ENCODE measurements around the gene DPH1. TPM values are rescaled to one million over a fixed set of nuclear protein-coding genes. Genes with fewer than 3 reads are reported as not detected.
A peak's percentile ranks its signal among the peaks of the same experiment; 100 is the strongest.

DPH1 gene
- total RNA-seq, 1 experiment from 2014 or later, result 18.4 TPM

DNA sequence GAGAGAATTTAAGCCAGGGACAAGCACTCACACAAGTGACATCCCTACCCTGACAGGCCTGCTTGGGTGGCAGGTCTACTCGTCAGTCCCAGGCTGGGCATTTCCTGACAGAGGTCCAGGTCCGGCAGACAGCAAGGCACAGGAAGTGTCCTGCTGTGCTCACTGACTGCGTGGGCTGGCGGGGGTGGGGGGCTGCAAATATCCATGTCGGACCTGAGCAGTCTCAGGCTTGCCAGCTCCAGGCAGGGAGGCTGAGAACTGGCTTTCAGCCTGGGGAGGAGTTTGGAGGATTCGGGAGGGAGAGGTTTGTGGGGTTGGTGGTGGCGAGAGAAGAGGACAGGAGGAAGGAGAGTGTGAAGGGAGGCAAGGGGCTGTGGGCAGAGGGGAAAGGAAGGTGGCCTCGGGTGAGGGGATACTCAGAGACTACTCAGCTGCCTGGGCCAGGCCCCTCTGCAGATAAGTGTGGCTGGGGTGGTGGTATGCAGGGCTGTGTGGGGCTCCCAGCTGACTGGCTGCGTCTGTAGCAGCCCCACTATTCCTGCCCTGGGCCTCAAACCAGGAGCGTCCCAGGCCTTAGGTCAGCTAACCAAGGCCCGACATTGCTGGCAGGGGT, 32.7 kb downstream of the DPH1 start:
- no peak overlapping the region for H3K4me3 ChIP-seq
- no peaks in the 10 kb centered on the region for H3K9me3 ChIP-seq
- H3K27me3 ChIP-seq, result no peaks in the 10 kb centered on the region
- H3K36me3 ChIP-seq, result peaks cover 2% of the 10 kb centered on the region; the same call in 1 of the 2 replicates
- DNase-seq, result peak; percentile 76

DNA sequence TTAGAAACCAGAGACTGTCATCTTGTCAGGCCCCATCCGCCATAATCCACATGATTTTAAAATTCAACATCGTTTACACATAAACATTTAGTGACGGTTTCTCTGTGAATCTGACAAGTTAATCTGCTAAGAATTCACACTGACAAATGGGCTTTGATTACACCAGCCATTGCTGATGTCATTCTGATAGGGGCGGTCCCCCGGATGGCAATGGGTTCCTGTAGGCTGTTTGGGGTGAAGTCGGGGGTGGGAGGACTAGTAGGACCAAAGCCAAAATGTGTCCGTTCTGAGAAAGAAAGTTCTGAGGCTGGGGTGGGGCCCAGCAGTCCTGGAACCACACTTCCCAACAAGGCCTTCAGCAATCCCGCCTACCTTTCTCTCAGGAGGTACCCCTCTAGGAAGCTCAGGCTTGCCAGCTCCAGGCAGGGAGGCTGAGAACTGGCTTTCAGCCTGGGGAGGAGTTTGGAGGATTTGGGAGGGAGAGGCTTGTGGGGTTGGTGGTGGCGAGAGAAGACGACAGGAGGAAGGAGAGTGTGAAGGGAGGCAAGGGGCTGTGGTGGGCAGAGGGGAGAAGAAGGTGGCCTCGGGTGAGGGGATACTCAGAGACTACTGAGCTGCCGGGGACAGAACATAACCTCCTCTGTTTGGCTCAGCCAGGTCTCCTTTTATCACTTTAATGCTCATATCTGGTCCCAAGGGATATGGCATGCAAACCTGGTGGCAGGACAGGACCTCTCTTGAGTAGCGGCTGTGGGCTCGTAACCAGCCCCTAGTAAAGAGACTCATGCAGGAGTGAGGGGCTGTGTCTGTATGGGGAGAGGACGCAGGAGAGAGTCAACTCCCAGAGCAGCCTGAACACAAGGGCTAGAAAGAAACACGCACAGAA, 33.6 kb downstream of the DPH1 start:
- H3K4me3 ChIP-seq, result no peak overlapping the region
- DNase-seq, result no peak
- H3K9me3 ChIP-seq, result no peaks in the 10 kb centered on the region
- H3K36me3 ChIP-seq, result peaks cover 2% of the 10 kb centered on the region; the same call in 1 of the 2 replicates
- no peaks in the 10 kb centered on the region for H3K27me3 ChIP-seq

DNA sequence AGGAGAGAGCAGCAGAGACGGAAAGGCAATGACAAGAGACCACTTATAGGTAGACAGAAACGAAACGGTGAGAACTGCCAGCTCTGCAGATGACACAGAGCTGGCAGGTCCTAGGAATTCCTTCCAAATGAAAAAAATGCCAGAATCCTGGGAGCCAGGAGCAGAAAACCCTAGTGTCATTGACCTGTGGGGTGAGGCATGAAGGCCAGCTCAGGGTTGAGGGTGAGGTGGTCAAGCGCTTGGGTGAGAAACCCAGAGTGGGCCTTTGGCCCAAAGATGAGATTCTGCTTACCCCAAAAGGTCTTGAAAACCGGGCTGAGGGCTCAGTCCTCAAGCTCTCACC, 34.2 kb downstream of the DPH1 start:
- H3K27me3 ChIP-seq, result no peaks in the 10 kb centered on the region
- peaks cover 2% of the 10 kb centered on the region; the same call in 1 of the 2 replicates for H3K36me3 ChIP-seq
- no peaks in the 10 kb centered on the region for H3K9me3 ChIP-seq
- H3K4me3 ChIP-seq, result no peak overlapping the region
- DNase-seq, result no peak

DNA sequence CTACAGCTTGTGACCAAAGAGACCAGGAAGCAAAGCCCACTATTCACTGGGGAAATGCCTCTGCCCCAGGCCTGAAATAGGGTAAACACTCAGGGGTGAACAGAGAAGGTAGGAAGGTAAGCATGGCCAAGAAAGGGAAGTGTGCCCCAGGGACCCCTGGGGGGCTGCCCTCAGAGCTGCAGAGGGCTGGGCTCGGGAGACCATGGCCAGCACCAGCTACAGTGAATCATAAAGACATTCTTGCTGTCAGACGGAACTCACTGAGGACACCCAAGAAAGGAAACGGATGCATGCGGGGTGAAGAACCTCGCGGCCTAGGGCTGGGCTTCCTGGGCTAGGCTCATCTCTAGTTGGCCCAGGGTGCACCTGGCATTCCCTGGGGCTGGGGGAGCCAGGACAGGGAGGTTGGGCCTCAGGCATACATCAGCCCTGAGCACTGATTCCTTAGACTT, 34.6 kb downstream of the DPH1 start:
- H3K9me3 ChIP-seq, result no peaks in the 10 kb centered on the region
- H3K4me3 ChIP-seq, result no peak overlapping the region
- no peaks in the 10 kb centered on the region for H3K27me3 ChIP-seq
- H3K36me3 ChIP-seq, result peaks cover 2% of the 10 kb centered on the region; the same call in 1 of the 2 replicates
- DNase-seq, result no peak

DNA sequence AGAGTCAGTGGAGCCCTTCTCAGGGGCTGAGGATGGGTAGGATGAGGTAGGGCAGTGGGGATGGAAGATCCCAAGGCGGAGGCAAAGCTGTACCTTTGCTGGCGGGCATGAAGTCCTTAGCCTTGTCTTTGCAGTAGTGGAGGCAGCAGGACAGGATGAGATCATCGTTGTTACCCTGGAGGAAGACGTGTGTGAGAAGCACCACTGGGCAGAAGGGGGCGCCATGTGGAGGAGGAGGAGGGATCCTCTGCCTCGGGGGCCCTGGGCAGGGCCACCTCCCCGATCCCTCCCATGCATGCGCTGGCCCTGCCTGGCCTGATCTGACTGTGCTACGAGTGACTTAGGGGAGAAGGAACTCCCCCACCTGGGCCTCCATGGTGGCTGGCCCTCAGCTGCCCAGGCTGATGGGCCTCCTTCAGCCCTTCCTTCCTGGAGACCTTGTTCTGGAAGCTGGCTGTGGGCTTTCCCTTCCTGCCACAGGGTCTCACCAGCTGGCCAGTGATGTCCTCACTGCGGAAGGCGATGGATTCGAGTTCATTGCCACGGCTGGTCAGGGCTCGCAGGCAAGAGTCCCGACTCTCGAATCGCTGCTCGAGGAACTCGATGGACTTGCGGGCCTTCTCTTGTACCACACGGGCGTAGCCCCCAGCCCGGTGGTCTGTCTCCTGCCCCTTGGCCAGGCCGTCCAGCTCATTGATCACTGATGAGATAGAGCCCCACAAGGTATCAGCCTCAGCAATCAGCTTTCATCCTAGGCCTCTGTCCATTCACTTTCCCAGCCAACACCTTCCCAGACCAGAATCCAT, 35.2 kb downstream of the DPH1 start:
- H3K27me3 ChIP-seq, result no peaks in the 10 kb centered on the region
- H3K4me3 ChIP-seq, result no peak overlapping the region
- H3K36me3 ChIP-seq, result peaks cover 2% of the 10 kb centered on the region; the same call in 1 of the 2 replicates
- no peaks in the 10 kb centered on the region for H3K9me3 ChIP-seq
- DNase-seq, result no peak

DNA sequence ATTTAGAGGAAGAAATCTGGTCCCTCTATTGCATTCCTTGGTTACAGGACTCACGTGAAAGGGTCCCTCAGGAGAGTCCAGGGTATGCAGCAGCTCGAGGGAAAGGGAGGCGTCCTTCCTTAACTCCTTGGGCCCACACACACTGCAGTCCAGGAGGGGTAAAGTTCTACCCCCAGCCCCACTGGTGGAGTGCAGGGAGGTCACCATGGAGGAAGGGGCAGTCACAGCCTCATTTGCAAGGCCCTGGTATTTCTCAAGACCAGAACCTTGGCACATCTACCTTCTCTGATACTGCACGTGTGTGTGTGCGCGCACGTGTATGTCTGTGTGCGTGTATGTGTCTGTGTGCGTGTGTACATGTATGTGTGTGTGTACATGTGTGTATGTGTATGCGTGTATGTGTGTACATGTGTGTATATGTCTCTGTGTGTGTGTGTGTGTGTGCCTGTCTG, 36.0 kb downstream of the DPH1 start:
- Histone ChIP-seq H3K36me3 (peaks cover 2% of the 10 kb centered on the region; the same call in 1 of the 2 replicates), H3K4me3 (no peak overlapping the region)
- DNase-seq, result no peak

DNA sequence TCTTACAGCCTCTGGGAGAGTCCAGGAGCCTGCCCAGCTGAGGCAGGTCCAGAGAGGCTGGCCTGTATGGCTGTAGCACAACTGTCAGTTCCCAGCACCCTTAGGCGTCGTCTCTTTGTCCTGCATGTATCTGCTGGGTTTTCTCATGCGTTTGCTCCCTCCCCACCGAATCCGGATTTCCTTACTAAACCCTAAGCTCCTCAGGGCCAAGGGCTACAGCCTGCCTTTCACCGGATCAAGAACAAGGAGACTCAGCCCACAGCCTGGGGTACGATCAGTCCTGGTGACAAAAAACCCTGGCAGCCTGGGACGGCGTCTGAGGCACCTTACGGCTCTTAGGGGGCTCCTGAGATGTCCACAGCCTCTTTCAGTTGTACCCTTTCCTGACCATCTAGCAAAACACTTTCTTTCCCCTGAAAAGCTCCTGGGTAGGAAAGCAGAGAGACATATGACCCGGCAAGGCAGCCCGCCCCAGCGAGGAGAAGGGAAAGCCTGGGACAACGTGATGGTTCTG, 37.2 kb downstream of the DPH1 start:
- H3K36me3 ChIP-seq, result peaks cover 2% of the 10 kb centered on the region; the same call in 1 of the 2 replicates
- H3K27me3 ChIP-seq, result no peaks in the 10 kb centered on the region
- no peaks in the 10 kb centered on the region for H3K9me3 ChIP-seq
- DNase-seq, result no peak
- no peak overlapping the region for H3K4me3 ChIP-seq

More for the DNA sequence above, 36.0 kb downstream of the DPH1 start:
- Histone ChIP-seq H3K9me3 (no peaks in the 10 kb centered on the region), H3K27me3 (no peaks in the 10 kb centered on the region)

DNA sequence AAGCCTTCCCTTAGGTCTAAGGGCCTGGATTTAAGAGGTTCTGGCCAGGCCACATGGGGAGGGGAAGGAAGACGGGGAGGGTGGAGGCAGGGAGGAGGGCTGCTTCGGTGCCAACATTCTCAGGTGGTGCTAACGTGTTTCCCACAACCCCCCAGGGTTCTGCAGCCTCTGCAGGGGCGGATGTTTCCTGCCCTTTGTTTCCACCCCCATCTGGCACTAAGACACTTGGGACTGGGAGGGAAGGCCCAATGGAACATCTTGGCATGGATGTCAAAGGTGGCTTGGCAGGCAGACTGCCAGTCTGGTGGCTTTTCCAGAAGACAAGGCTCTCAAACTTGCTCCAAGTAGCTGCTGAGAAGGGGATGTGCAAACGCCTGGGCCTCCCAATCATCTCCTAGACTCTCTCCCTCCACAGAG, 37.7 kb downstream of the DPH1 start:
- Histone ChIP-seq H3K27me3 (no peaks in the 10 kb centered on the region), H3K36me3 (peaks cover 2% of the 10 kb centered on the region; the same call in 1 of the 2 replicates), H3K4me3 (no peak overlapping the region), H3K9me3 (no peaks in the 10 kb centered on the region)
- DNase-seq, result no peak

DNA sequence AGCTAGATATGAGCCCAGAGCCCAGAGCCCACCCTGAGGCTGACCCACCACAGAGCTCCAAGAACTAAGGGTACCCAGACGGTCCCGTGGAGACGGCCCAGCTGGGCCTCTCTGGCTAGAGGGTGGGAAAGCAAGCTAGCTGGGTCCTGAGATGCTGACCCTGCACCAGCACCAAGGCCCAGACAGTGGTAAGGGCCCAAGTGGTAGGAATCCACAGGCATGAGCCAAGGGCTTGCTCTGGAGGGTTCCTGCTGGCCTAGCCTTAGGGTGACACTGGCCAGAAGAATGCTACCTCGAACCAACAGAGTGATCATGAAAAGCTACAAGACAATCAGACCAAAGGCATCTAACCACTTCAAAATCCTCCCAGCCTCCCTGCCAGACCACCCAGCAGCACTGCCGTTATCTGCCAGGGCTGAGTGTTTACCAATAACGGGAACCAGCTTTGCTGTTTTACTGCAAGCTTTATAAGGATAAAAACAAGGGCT, 38.1 kb downstream of the DPH1 start:
- Histone ChIP-seq H3K36me3 (peaks cover 2% of the 10 kb centered on the region; the same call in 1 of the 2 replicates), H3K27me3 (no peaks in the 10 kb centered on the region), H3K4me3 (no peak overlapping the region), H3K9me3 (no peaks in the 10 kb centered on the region)
- DNase-seq, result no peak

DNA sequence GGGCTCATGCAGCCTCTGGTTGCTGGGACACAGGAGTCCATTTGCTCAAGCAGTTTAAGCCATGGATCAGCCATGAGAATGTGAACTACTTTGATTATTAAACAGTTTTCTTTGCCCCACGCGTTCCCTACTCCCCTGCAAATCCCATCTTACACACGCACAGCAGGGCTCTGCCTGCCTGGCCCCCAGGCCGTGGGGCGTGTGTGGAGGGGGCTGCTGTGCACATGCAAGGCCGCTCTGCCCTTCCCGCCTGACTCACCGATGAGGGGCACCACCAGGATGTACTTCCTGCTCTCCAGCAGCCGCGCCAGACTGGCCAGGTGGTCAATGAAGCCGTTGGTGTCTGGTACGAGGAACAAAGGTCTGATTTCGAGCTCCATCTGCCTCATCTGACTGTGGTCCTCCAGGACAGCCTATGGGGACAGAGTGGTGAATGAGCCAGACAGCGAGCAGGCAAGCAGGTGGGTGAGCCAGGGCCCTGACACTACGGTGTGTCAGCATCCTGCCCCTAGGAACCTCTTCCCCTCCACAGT, 38.6 kb downstream of the DPH1 start:
- Histone ChIP-seq H3K27me3 (no peaks in the 10 kb centered on the region), H3K9me3 (no peaks in the 10 kb centered on the region), H3K4me3 (no peak overlapping the region), H3K36me3 (peaks cover 2% of the 10 kb centered on the region; the same call in 1 of the 2 replicates)
- peak; percentile 33 for DNase-seq

DNA sequence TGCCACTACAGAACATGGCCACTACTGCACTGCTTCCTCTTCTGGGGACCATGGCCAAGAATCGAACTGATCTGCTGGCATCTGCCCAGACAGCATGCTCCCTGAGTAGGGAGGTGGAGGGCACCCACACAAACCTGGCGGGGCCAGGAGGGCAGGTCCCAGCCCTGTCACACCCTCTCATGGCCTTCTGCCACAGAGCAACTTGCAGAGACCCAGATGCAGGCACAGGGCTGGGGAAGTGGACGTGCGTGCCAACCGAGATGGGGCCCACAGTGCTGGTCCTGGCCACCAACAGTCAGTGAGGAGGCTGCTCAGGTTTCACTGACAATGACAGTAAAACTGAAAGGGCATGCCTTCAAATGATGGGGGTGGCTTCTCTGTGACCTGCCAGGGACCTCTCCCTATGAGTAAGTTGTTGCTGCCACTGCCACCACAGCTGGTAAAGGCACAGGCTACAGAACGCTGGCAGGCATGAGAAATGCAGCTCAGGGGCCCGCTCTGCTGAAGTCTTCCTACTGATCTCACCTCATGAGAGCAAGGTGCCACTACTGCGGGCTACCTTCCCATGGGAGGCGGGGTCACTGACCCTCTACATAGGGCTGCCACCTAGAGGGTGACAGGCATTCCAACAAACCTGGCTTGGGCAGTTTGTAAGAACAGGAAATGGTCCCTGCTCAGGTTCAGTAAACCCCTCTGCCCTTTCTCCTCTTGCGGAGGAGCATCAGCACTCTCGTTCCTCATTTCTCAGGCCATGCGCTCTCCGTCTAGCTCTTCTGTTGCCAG, 40.5 kb downstream of the DPH1 start:
- no peaks in the 10 kb centered on the region for H3K27me3 ChIP-seq
- DNase-seq, result no peak

DNA sequence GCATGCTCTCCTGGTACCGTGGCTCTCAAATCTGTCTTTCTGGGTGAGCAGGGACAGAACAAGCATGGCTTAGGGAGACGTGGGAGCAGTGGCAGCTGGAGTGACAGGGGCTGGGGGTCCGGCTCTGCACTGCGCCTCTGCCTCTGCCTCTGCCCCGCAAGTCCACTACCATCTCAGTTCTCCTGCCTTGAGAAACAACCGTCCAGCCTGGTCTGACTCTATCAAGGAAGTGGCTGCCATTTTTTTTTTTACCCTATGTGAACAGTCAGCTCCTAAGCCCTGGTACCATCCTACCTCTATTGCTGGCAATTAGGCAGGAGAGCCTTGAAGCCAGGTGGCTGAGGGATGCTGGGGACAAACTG, 41.1 kb downstream of the DPH1 start:
- Histone ChIP-seq H3K36me3 (no peaks in the 10 kb centered on the region), H3K27me3 (no peaks in the 10 kb centered on the region), H3K9me3 (no peaks in the 10 kb centered on the region), H3K4me3 (no peak overlapping the region)
- no peak for DNase-seq

More for the DNA sequence above, 40.5 kb downstream of the DPH1 start:
- Histone ChIP-seq H3K4me3 (no peak overlapping the region), H3K9me3 (no peaks in the 10 kb centered on the region), H3K36me3 (no peaks in the 10 kb centered on the region)

DNA sequence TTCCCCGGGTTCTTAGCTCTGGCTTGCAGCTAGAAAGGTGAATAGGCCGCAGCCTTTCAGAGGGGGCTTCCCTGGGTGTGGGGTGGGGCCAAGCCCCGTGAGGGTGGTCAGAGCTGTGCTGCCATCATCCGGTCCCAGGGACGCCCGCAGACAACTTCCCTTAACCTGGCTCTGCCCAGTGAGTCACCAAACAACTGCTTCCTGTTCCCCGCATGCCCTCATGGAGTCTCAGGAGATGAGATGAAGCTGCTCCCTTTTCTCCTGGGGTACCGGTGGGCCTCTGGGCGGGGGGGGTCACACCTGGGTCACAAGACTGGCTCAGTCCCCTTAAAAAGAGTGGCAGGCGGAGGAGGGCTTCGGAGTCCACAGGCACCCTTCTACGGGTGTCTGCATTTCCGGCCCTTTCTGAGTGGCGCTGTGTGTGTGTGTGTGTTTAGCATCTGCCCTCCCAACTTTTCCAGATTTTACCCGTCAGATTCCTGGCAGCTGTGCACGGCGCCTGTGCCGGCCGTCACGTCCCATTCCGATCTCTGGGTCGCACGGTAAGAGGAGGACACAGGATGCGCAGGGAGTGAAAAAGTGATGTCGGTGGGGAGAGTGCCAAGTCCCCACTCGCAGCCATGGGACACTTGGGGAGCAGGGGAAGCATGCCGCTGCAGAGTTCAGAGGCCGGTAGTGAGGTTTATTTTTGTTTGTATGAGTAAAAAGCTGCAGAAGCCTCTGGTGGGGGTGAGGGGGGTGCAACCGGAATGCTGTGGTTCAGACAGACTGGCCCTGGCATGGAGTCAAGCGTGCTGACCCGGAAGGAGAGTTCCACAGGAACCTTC, 41.7 kb downstream of the DPH1 start:
- DNase-seq, result no peak
- Histone ChIP-seq H3K27me3 (no peaks in the 10 kb centered on the region), H3K4me3 (no peak overlapping the region), H3K36me3 (no peaks in the 10 kb centered on the region), H3K9me3 (no peaks in the 10 kb centered on the region)

DNA sequence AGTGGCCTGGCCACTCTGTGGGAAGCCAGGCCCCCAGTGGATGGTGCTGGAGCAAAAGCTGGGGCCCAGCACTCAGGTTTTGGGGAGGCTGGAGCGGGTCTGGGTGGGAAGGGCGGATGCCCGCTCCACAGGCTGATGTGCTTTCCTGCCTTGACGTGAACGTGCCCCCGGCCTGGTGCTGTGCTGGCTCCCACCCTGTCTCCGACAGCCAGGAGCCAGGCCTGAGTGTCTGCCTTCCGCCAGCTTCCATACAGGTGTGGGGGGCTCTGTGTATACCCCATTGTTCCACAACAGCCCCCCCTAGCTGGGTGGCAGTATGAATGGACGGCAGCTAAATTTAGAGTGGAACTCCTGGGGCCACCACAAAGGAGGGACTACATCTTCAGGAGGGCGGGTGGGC, 45.0 kb downstream of the DPH1 start:
- H3K9me3 ChIP-seq, result no peaks in the 10 kb centered on the region
- H3K4me3 ChIP-seq, result no peak overlapping the region
- no peaks in the 10 kb centered on the region; the same call in 1 of the 2 replicates for H3K36me3 ChIP-seq
- H3K27me3 ChIP-seq, result no peaks in the 10 kb centered on the region
- no peak for DNase-seq

All from MG63 (cell line).